HPDE6-E6E7 (cell line): ENCODE results near the gene SIRPG.

Source experiments
- DNase-seq: peaks from one replicate; pipeline ENCODE4 v3.0.0; 2011; ENCODE audit warnings: missing footprints; ENCODE audit errors: extremely low spot score

The SIRPG gene

DNA sequence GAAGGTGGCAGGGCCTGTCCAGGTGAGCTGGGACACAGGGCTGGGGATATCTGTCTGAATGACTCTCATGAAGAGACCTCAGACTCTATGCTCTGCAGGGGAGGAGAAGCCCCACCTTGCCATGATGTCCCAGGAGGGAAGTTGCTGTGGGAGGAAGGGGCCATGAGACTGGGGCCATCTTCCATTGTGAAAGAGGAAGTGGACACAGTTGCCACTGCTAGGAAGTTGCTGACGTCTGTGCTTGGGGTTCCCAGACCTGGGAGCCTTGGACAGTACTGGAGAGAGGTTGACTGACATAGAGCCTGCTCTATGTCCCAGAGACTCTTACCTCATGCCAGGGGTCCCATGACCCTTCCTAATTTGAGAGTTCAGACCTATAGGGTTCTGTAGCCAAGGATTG lies 62.2 kb downstream of the SIRPG start:
- DNase-seq = no peak

DNA sequence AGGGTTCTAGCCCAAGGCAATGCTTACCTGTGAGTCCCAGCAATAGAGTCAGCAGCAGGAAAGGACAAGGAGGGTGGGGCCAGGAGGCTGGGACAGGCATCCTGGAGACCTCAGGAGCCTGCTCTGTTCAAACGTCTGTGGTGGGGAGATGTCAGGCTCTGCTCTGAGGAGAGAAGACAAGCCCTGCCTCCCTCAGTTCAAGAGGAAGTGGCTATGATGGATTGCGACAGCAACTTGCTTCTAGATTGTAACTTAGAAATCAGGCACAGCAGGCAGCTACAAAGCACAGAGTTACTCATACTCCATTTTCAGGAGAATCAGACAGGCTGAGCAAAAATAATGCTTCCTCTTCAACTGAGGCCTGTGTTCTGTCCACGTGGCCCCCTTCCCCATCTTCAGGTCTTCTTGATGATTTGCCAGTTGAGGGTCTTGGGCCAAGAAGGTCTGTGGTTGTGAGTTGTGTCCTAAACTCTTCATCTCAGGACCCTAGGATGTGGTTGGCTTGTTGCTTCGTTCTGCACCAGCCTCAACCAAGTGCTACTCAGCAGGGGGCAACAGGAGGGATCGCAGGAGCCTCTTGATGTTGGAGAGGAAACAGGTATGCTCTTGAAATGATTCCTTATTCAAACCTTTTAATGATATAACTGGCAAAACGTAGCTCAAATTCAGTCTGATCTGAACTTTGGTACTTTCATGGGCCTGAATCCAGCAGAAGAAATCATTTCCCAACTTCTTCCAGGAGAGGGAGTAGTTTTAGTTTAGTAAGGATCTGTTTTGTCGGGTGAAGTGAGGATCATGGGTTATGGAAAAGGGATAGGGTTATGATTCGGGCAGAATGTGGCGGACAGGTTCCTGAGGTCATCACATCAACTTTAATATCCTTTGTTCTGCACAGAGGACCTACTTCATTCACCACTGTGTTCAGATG lies 68.8 kb downstream of the SIRPG start:
- no peak for DNase-seq

DNA sequence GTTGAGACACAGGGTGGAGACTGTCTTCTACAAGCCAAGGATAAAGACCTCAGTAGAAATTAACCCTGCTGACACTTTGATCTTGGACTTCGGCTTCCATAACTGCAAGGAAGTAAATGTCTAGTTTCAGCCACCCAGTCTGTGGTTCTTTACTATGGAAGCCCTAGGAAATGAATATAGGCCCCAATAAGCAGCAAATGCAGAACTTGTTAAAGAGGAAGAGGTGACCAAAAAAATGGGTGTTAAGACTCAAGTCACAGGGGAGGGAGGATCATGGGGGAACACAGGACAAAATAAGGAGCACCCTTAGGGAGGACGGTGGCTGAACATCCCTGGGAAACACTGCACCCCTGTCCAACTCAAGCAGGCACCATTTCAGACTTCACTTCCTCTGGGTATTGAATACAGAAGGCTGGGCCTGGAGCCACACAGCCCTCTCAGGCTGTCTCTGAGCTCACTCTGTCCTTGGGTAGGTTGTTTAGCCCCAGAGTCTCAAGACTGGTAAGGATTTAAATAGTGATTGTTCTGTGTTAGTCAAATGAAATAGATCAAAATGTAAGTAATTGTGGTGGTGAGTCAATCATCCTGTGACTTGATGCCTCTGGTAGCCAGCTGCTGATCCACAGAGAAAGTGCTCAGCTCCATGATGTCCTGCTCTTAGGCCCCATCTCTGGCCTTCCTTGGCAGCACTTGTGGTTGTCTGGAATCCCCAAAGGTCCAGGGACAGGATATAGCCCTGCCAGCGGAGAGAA lies 69.6 kb downstream of the SIRPG start:
- no peak for DNase-seq

DNA sequence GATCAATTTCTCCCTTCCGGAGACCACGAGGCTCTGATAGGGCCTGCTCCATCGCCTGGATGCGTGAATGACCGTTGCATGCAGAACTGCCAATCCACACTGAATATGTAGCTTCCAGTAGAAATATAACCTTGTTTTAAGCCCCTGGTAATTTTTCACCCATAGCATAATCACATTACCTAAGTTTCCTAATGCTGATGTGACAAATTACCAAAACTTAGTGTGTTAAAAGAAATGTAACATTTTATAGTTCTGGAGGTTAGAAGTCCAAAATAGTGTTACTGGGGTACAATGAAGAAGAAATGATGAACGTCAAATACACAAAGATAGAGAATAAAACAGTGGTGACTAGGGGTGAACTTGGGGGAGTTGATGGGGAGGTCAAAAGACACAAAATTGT lies 78.1 kb downstream of the SIRPG start:
- no peak for DNase-seq
